HG03175 (cell line): ENCODE results near the gene CERS6.

Experiments used
- ATAC-seq: cut with Tn5 transposase; IDR thresholded peaks from one replicate; pipeline ENCODE4 v1.9.1; 2021; ENCODE audit warnings: mild to moderate bottlenecking, moderate library complexity; ENCODE audit not compliant: unreplicated experiment

The CERS6 gene

DNA sequence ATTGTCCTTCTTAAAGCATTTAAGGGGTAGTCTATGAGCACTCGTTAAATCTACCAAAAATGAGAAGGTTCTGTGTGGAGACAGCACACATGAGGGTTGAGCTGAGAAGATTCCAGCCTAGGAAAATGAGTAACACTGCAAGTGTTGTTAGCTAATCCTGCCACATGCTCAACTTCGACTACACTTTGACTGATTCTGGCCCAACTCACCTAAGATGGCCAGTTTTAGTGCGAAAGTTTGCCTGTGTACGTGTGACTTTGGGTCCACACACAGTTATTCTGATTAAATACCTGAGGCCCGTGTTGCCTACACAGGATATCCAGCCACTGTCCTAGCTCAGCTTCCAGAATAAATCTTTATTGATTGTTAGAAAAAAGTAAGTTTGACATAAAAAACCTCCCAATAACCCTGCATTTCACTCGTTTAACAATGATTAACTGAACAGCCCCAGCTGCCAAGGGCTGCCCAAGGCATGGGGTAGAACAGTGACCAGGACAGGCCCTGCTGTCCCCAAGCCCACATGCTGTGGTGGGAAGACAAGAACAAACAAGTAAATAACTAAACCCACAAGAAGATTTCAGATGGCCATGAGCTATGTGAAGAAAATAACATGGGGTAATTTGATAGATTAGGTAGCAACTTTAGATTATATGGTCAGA lies 14.7 kb upstream of the CERS6 start:
- no peak for ATAC-seq

DNA sequence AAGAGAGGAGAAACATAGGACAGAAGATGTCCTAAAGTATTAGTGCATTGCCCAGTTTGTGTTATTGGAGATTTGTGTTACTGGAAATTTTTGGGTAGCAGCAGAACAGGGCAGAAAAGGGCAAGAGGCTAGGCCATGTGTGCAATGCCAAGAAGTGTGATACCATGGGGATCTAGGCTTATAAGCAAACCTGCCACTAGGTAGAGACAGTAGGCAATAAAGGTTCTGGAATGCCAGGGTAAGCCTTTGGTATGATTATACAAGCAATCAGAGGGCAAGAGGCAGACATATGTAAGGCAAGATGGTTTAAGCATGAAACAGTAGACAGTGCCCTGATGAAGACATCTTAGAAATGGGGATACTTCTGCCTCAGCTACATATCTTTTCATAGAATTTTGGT lies 12.3 kb upstream of the CERS6 start:
- ATAC-seq, result no peak

DNA sequence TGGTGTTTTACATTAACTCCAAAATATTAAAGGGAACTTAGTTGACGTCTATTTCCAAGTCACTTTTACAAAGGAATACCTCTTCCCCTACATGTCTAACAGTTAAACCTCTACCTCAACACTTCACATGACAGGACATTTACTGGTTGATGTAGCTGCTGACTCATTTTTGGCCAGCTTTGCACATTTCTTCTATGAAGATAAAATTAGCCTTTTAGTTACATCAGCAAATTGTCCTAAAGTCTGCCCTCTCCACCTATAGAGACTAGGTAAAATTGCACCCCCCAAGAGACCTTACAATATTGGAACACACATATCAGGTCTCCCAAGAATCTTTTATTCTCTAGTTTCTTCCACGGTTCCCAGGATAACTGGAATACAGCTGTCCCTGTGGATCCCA lies 10.1 kb upstream of the CERS6 start:
- ATAC-seq, result no peak

DNA sequence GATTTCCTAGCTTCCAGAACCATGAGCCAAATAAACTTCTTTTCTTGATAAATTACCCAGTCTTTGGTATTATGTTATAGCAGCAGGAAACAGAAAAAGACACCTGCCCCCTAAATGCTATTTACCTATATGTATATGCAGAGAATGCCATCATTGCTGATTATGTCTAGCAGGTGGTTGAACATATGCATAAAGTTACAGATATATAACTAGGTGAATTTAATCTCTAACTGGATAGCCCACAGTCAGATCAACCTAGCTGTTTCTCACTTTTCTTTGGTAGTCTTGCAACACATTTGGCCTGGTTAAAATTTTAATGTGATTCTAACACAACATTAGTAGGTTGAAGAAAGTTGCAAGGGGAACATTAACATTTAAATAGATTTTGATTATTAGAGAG lies 7.1 kb upstream of the CERS6 start:
- peak; percentile 61 for ATAC-seq

DNA sequence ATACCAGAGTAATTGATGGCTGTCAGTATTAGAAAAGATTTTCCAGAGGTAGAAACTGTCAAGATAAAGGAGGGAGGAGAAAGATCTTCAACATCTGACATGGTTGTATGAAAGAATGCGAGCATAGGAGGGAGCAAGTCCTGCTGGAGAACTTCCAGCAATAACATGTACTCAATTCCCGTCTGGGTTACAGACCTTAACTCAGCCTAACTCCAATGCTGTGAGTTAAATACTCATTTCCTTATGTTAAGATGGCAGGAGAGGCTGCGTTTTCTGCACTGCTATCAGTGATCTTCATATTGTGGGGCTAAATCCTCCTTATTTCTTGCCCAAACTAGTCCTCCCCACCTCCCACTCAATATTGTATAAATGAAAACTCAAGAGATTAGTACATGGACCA lies 6.7 kb upstream of the CERS6 start:
- ATAC-seq, result no peak

DNA sequence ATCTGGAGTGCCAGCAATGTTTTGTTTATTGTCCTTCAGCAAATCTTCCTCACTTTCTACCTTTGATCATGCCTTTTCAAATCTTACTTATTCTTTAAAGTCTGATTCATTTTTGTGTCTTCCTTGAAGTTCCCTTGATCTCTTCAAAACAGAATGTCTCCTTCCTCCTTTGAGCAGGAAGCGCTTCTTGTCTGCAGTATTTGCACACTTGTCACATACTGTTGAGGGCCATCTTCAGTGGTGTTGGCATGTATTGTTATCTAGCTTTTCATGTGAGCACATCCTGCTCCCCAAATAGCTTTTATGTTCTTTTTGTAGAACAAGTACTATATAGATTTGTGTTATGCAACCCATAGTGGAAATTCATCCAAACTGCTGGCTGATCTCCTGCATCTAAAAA lies 5.9 kb upstream of the CERS6 start:
- ATAC-seq, result no peak

DNA sequence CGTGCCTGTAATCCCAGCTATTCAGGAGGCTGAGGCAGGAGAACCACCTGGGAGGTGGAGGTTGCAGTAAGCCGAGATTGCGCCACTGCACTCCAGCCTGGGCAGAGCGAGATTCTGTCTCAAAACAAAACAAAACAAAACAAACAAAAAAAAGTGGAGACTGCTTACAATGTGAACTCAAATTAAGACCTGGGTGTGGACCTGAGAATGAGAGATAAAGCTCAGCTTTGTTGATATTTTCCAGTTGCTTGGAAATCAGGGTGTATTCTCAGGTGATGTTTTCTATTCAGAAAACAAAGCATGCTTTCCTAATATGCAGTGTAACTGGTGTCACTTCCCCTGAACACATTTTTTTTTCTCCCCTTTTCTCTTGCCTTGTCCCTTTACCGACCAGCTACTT lies 5.3 kb upstream of the CERS6 start:
- ATAC-seq, result no peak

DNA sequence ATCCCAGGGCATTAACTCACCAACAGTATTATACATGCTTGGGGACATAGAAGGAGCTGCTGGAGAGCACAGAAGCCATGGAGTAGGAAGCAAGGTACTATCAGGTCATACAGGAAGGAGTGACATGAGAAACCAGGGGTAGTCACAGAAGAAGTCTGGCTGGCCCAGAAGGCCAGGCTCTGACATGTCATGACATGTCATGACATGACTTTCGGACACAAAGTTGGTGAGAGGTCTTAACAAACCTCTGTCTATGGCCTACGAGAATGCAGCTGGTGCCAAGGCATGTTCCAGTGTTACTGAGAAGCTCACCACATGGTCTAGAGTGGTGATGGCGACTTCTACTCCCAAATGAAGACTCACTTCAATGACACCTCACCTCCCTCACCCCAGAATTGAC lies 3.3 kb upstream of the CERS6 start:
- ATAC-seq, result no peak

DNA sequence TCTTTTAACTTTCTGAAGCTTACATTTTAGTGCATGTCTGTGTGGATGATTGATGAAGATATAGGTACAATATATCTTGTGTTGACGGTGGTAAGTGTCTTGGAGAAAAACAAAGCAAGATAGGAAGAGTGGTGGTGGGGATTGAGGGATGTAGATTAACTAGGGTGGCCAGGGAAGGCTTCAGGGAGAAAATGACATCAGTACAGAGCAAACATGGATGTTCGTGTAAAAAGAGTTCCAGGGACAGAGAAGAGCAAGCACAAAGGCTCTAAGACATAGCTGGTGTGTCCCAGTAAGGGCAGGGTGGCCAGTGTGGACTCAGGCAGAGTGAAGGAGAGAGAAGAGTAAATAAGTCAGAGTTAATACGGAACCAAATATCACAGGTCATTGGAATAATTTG lies 2.7 kb upstream of the CERS6 start:
- no peak for ATAC-seq

DNA sequence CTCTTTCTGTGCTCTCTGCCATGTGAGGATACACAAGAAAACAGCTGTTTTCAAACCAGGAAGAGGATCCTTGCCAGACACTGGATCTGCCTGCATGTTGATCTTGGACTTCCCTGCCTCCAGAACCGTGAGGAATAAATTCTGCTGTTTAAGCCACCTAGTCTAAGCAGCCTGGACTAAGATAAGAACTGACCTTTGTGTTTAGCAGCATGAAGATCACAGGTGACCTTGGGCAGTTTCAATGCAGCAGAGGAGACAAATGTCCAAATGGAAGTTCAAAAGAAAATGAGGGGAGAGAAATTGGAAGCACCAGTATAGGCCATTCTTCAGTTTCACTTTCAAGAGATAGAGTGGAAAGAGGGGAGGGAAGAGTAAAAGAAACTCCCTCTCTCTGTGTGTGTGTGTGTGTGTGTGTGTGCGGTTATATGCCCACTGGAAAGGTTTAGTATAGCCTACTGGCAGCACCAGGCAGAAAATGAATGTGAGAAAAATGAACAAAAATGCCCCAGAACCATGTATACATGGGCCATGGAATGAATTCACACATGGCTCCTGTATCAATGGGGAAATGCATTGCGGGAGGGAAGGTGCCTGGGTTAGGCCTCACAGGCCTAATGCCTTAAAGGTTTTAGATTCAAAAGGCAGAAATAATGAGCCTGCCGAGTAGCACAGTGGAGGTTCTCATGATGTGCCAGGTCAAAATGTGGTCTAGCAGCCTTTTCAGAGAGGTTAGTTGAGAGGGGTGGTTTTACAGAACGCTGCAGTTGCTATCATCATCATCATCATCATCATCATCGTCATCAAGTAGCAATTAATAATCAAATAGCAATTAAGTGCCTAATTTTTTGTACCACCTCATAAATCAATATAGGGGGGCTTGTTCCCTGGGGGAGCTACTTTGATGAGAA lies 1.1 kb upstream of the CERS6 start:
- ATAC-seq, result no peak

DNA sequence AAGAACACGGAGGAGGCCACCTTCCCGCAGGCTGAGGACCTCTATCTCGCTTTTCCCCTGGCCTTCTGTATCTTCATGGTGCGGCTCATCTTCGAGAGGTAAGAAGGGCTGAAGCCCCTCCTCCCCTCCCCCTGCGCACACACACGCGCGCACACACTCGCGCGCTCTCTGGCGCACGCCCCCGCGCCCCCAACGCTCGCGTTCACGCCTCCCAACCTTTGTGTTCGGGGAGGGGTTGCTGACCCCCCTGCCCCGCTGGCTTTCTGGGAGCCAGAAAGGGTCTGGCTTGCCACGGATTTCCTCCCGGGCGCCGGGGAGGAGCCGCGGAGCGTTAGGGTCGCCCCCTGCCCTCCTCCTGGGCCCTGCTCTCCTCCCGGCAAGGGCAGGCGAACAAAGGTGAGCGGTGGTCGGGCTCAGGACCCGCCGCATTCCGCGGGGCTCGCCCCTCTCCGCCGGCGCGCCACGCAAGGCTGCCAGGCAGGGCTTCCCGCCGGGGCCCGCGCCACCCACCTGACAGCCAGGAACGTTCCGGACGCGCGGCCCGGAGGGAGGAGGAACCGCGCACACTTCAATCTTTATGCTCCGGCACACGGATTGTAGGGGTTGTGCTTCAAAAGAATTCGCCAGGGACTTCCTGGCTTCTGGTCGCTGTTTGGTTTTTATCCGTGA lies 583 bp downstream of the CERS6 start:
- ATAC-seq, result peak; percentile 35

DNA sequence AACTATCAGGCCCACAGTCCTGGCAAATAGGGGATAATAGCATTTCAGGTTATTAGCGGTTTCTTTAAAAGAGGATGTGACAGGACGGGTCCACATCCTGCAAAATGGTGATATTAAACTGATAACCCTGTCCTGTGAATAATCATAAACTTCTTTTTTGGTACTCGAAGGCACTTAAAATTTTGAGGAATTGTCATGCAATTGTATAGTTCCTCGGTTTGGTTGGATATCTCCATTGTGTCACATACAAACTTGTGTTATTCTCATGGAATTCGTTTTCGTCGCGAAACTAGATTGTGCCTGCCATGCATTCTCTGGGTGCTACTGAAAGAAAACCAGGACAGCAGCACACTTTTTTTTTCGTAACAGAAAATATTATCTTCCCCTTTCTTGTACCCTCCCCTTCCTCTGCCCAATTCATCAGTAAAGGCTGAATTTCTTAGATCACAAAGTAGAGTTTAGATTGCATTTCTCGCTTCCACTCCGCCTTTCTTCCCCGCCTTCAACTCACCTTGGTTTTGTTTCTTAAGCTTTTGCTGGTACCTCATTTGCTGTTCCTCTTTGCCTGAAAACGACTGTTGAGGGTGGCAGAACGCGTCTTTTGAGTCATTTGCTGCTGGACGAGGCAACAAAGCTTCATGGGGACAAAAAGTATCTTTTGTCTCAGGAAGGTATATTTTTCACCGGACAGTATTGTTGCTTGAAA lies 1.3 kb downstream of the CERS6 start:
- ATAC-seq, result peak; percentile 3

DNA sequence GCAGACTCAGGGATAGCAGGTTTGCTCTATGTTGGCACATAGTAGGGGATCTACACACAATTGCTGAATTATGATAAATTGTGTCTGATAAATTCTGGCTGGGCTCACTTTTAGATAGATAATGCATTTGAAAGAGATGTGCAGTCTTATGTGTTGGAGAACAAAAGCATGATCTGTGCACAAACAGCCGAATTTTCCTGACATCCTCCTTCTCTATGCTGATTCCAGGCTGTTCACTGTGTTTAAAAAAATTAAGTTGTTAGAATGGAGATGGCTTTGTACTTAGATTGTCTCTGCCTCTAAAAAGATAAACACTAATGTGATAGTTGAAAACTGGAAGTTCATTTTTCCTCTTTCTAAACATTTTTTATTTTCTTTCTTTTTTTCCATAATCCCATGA lies 2.1 kb downstream of the CERS6 start:
- ATAC-seq, result no peak

DNA sequence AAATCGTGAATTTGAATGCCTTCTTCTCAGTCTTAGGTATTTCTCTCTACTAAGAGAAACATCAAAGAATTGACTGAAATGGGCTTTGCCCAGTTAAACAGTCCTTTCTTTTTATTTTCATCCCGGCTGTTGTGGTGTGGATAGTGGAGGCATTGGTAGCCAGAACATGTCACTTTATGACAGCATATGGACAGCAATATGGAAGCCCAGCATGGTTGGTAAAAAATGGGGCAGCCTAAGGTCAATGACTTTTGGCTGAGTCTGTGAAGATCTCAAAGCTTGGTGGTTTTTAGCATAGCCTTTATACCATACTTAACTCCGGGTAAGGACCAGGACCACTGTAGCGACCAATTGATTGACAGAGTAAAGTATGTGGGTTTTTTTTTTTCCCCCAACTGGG lies 3.2 kb downstream of the CERS6 start:
- ATAC-seq, result no peak

DNA sequence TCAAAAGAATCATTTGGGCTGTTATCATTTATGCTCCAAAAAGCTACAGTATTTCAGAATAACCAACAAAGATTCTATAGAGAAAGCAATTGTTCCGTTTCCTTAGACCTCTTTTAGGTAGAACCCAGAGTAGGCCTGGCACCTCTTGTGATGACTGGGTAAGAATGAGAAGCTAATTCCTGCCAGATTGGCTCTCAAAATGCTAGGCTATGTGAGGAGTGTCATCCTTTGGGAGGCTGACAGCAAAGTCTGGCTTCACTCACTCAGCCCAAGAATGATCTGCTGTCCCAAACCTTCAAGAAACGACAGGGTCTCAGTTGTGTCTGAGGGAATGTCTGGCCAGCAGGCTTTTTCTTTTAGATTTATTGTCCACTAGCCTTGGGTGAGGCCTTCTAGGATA lies 4.5 kb downstream of the CERS6 start:
- ATAC-seq, result no peak

DNA sequence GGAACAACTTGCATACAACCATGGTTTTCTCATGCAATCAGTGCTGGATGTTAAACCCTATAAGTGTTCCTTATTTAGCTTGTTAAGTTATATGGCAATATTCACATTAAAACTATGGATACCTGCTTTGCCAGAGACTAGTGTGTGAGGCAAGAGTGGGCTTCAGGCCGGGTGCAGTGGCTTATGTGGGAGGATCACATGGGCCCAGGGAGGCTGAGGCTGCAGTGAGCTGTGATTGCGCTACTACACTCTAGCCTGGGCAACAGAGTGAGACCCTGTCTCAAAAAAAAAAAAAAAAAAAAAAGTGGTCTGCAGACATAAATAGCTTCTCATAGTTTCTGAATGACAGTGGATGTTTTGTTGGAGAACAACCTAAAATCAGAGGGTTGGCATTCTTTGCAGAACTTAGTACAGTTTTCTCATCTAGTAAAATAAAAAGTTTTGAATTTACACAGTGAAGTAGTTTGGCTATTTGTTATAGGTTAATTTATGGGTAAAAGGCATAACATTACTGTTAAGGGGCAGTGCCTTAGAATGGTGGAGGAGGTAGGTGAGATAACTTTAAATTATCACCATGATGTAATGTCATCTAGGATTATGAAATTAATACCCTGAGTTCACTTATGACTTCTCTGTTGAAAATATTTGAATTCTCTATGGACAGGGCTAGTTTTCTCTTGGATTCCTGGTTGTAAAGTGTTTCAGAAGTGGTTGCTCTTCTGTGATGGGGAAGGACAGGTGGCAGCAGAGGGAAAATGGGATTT lies 5.3 kb downstream of the CERS6 start:
- ATAC-seq, result no peak

DNA sequence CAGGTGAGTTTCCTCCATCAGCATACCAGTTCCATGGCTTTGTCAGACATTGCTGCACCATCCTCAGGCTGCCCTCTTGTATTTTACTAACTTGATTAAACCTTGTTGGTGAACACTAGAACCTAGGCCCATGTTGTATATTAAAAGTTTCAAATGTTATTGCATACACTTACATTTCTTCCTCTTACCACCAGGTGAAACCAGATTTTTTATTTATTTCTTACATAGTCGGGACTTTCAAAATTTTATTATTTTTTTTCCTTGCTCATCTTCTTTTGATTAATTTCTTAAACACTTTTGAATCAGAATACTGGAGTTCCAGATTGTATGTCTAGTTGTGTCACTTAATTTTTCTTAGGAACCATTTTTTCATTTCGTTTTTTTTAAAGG lies 5.9 kb downstream of the CERS6 start:
- no peak for ATAC-seq

DNA sequence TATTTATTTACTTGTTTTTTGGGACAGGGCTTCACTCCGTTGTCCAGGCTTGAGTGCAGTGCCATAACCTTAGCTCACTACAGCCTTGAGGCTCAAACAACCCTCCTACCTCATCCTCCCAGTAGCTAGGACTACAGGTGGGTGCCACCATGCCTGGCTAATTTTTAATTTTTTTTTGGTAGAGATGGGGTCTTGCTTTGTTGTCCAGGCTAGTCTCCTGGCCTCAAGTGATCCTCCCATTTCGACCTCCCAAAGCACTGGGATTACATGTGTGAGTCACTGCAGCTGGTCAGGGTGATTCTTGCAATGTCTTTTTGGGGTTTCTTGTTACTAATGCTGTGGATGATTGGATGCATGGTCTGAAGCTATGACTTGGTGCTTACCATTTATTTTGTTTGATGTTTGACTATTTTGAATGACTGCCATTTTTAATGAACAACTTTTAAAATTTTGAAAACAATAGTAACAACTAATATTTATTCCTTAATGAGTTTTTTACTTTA lies 6.5 kb downstream of the CERS6 start:
- ATAC-seq, result no peak

DNA sequence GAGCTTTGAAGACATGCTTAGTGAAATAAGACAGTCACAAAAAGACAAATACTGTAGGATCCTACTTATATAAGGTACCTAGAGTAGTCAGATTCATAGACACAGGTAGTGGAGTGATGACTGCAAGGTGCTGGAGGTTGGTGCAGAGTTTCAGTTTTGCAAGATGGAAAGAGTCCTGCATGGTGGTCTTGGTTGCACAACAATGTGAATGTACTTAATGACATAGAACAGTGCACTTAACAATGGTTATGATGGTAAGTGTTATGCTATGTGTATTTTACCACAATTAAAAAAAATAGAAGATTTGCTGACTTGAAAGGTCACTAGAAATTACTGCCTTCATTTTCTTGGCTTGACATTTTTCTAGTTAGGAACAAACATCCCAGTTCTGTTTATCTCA lies 9.5 kb downstream of the CERS6 start:
- ATAC-seq, result no peak

DNA sequence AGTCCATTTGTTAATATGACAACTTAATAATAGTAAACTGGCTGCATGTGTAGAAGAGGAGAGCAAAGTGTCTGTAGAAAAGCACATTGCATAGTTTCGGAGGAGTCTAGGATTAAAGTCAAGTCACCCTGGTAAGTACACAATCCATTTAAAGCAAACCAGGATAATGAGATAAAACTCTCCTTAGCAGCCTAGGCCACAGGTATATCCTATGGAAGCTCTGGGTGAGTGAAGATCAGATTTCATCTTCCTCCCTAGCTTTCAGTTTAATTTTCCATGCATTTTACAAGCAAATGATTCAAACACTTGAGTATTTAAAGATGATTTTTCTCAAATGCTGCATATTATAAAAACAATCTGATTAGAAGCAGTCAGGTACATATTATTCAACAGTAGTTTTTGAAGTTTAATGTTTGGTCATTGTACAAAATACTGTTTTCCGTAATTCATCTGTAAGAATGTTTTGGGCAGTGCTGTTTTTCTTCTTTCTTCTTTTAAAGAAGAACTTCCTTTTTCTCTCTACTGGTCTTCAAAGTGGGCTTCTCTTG lies 10.2 kb downstream of the CERS6 start:
- ATAC-seq, result no peak
